ENCODE measurements around the gene EFCAB3.
"Not testable (repeated sequence)": the region's sequence is repeated elsewhere in the genome, so short reads cannot be mapped to it uniquely, and the experiment has no call there.

EFCAB3 gene

GRCh38 chr17:62388856-62389255 lies 8.5 kb downstream of the EFCAB3 start:
- Histone ChIP-seq H3K27ac (replicated peaks) (no peak overlapping the region), H3K4me3 (replicated peaks; ENCODE audit: insufficient read depth, low read length) (no peak overlapping the region), H3K27me3 (ENCODE audit: insufficient read depth, poor library complexity, severe bottlenecking) (no peaks in the 10 kb centered on the region)
- DNase-seq (ENCODE audit: low read depth in 1 of 2, low spot score in 1 of 2): no peak
- TF ChIP-seq CTCF (IDR thresholded peaks at IDR 0.05; ENCODE audit: insufficient read depth, low read length) (no peak), SPI1 (IDR thresholded peaks at IDR 0.05; ENCODE audit: borderline replicate concordance, low read depth) (no peak), POLR2AphosphoS5 (IDR thresholded peaks at IDR 0.05; ENCODE audit: low read depth) (no peak), REST (IDR thresholded peaks at IDR 0.05; ENCODE audit: insufficient replicate concordance, low read depth) (no peak), GABPA (IDR thresholded peaks at IDR 0.05; ENCODE audit: low read depth) (no peak)

GRCh38 chr17:62392908-62393307 lies 12.6 kb downstream of the EFCAB3 start:
- TF ChIP-seq GABPA (IDR thresholded peaks at IDR 0.05; ENCODE audit: low read depth) (no peak), SPI1 (IDR thresholded peaks at IDR 0.05; ENCODE audit: borderline replicate concordance, low read depth) (no peak)
- no peak overlapping the region for H3K4me3 ChIP-seq (replicated peaks; ENCODE audit: insufficient read depth, low read length)
- no peak for DNase-seq (ENCODE audit: low read depth in 1 of 2, low spot score in 1 of 2)

GRCh38 chr17:62398891-62399290 lies 18.5 kb downstream of the EFCAB3 start:
- H3K4me3 ChIP-seq (replicated peaks; ENCODE audit: insufficient read depth, low read length): no peak overlapping the region
- H3K27me3 ChIP-seq (ENCODE audit: insufficient read depth, poor library complexity, severe bottlenecking): no peaks in the 10 kb centered on the region
- no peak for DNase-seq (ENCODE audit: low read depth in 1 of 2, low spot score in 1 of 2)
- H3K27ac ChIP-seq (replicated peaks): no peak overlapping the region
- TF ChIP-seq GABPA (IDR thresholded peaks at IDR 0.05; ENCODE audit: low read depth) (no peak), SPI1 (IDR thresholded peaks at IDR 0.05; ENCODE audit: borderline replicate concordance, low read depth) (no peak), REST (IDR thresholded peaks at IDR 0.05; ENCODE audit: insufficient replicate concordance, low read depth) (no peak), CTCF (IDR thresholded peaks at IDR 0.05; ENCODE audit: insufficient read depth, low read length) (no peak), POLR2AphosphoS5 (IDR thresholded peaks at IDR 0.05; ENCODE audit: low read depth) (no peak)

More at GRCh38 chr17:62392908-62393307, 12.6 kb downstream of the EFCAB3 start:
- Histone ChIP-seq H3K27me3 (ENCODE audit: insufficient read depth, poor library complexity, severe bottlenecking) (no peaks in the 10 kb centered on the region), H3K27ac (replicated peaks) (no peak overlapping the region)

GRCh38 chr17:62405451-62405850 lies 25.1 kb downstream of the EFCAB3 start:
- TF ChIP-seq REST (IDR thresholded peaks at IDR 0.05; ENCODE audit: insufficient replicate concordance, low read depth) (no peak), GABPA (IDR thresholded peaks at IDR 0.05; ENCODE audit: low read depth) (no peak), SPI1 (IDR thresholded peaks at IDR 0.05; ENCODE audit: borderline replicate concordance, low read depth) (no peak), POLR2AphosphoS5 (IDR thresholded peaks at IDR 0.05; ENCODE audit: low read depth) (no peak), CTCF (IDR thresholded peaks at IDR 0.05; ENCODE audit: insufficient read depth, low read length) (no peak)
- no peak for DNase-seq (ENCODE audit: low read depth in 1 of 2, low spot score in 1 of 2)
- H3K27ac ChIP-seq (replicated peaks): no peak overlapping the region
- H3K27me3 ChIP-seq (ENCODE audit: insufficient read depth, poor library complexity, severe bottlenecking): no peaks in the 10 kb centered on the region
- H3K4me3 ChIP-seq (replicated peaks; ENCODE audit: insufficient read depth, low read length): no peak overlapping the region

- DNase-seq (ENCODE audit: low read depth in 1 of 2, low spot score in 1 of 2); H3K27me3 ChIP-seq (ENCODE audit: insufficient read depth, poor library complexity, severe bottlenecking); H3K27ac ChIP-seq (replicated peaks); H3K4me3 ChIP-seq (replicated peaks; ENCODE audit: insufficient read depth, low read length): not testable (repeated sequence)
Measured at GRCh38 chr17:62413090-62413489, 32.7 kb downstream of the EFCAB3 start.
